Cardiac muscle cell (in vitro differentiated cells and primary cell): ENCODE measurements around the gene SORBS2. TPM values are rescaled to one million over a fixed set of nuclear protein-coding genes. Genes with fewer than 3 reads are reported as not detected.

Experiments
- DNase-seq, 2 donors: peaks; one replicate each; pipeline versions ENCODE4 v3.0.0 to v3.0.0-alpha.2; 2010 to 2017; ENCODE audit warnings: low read depth in 1 of 2, low spot score in 1 of 2
- H3K27ac ChIP-seq: fragments of 200-600 bp; sonication (generic); 2 replicates; pipeline ENCODE4 v1.5.1; 2016
- H3K27me3 ChIP-seq: fragments of 200-600 bp; sonication (generic); 2 replicates; pipeline ENCODE4 v1.6.0; 2016; ENCODE audit warnings: control low read depth
- H3K36me3 ChIP-seq: fragments of 200-600 bp; sonication (generic); 2 replicates; pipeline ENCODE4 v1.5.1; 2016; ENCODE audit warnings: control low read depth
- H3K4me1 ChIP-seq: fragments of 200-600 bp; sonication (generic); 2 replicates; pipeline ENCODE4 v1.8.1; 2017; ENCODE audit warnings: low read depth, mild to moderate bottlenecking, mixed run types
- H3K4me3 ChIP-seq: fragments of 200-600 bp; sonication (generic); 2 replicates; pipeline ENCODE4 v1.5.1; 2016; ENCODE audit warnings: mild to moderate bottlenecking
- H3K9me3 ChIP-seq: fragments of 200-600 bp; sonication (generic); 2 replicates; pipeline ENCODE4 v1.5.1; 2017; ENCODE audit warnings: low read depth, mild to moderate bottlenecking, control low read depth
- CTCF ChIP-seq: IDR thresholded peaks from 2 replicates; pipeline ENCODE4 v1.5.1; 2012; ENCODE audit warnings: low read depth, mild to moderate bottlenecking, low read length
- polyA plus RNA-seq: library from polyadenylated mRNA; unstranded; fragments of >200 nt; fragmentation: Nextera tagmentation; extraction: Ambion mirVana; gene quantifications from 2 replicates; pipeline ENCODE4 v1.2.1, GENCODE V29; 2016
- total RNA-seq: library from RNA; depleted of rRNA; stranded (reverse); fragments of >200 nt; gene quantifications from 2 replicates; pipeline ENCODE4 v1.2.3, GENCODE V29; 2016

The SORBS2 gene
- total and polyA plus RNA-seq, 2 experiments from 2014 or later, result 453 to 470 TPM

- Histone ChIP-seq H3K36me3 (no peaks in the 10 kb centered on the region), H3K27me3 (no peaks in the 10 kb centered on the region), H3K9me3 (no peaks in the 10 kb centered on the region), H3K4me3 (no peak overlapping the region), H3K4me1 (no peaks in the 10 kb centered on the region), H3K27ac (no peak overlapping the region)
- DNase-seq, result no peak
- TF ChIP-seq CTCF, result no peak
Measured at GRCh38 chr4:185548587-185548986, 263.4 kb downstream of the SORBS2 start.

GRCh38 chr4:185546335-185546734, 265.7 kb downstream of the SORBS2 start:
- Histone ChIP-seq H3K4me1 (no peaks in the 10 kb centered on the region), H3K27ac (no peak overlapping the region), H3K36me3 (no peaks in the 10 kb centered on the region), H3K4me3 (no peak overlapping the region), H3K9me3 (no peaks in the 10 kb centered on the region), H3K27me3 (no peaks in the 10 kb centered on the region)
- no peak for DNase-seq
- TF ChIP-seq CTCF, result no peak

- Histone ChIP-seq H3K27me3 (peaks cover 2% of the 10 kb centered on the region), H3K36me3 (no peaks in the 10 kb centered on the region), H3K4me3 (no peak overlapping the region), H3K4me1 (no peaks in the 10 kb centered on the region), H3K9me3 (no peaks in the 10 kb centered on the region), H3K27ac (no peak overlapping the region)
- TF ChIP-seq CTCF, result no peak
- peak in 1 of 2 donors; percentile 79 for DNase-seq
Measured at GRCh38 chr4:185542626-185543315, 269.2 kb downstream of the SORBS2 start.

- Histone ChIP-seq H3K27me3 (peaks cover 6% of the 10 kb centered on the region), H3K9me3 (no peaks in the 10 kb centered on the region), H3K4me1 (no peaks in the 10 kb centered on the region), H3K36me3 (no peaks in the 10 kb centered on the region), H3K4me3 (no peak overlapping the region), H3K27ac (no peak overlapping the region)
- DNase-seq, result peak in 1 of 2 donors; percentile 87
- TF ChIP-seq CTCF, result no peak
Measured at GRCh38 chr4:185541251-185541727, 270.7 kb downstream of the SORBS2 start.

GRCh38 chr4:185540487-185541120, 271.4 kb downstream of the SORBS2 start:
- DNase-seq, result peak in 1 of 2 donors; percentile 76
- H3K36me3 ChIP-seq, result no peaks in the 10 kb centered on the region
- H3K27ac ChIP-seq, result no peak overlapping the region
- no peak overlapping the region for H3K4me3 ChIP-seq
- no peaks in the 10 kb centered on the region for H3K9me3 ChIP-seq
- TF ChIP-seq CTCF, result no peak
- H3K27me3 ChIP-seq, result peaks cover 11% of the 10 kb centered on the region
- no peaks in the 10 kb centered on the region for H3K4me1 ChIP-seq
